HuH-7.5 (cell line): ENCODE results near the gene ZP1.
A peak's percentile ranks its signal among the peaks of the same experiment; 100 is the strongest.
"Not testable (repeated sequence)": the region's sequence is repeated elsewhere in the genome, so short reads cannot be mapped to it uniquely, and the experiment has no call there.

Experiments used
- DNase-seq: peaks from one replicate; pipeline ENCODE4 v3.0.0; 2011; ENCODE audit warnings: low spot score

The ZP1 gene, protein sequence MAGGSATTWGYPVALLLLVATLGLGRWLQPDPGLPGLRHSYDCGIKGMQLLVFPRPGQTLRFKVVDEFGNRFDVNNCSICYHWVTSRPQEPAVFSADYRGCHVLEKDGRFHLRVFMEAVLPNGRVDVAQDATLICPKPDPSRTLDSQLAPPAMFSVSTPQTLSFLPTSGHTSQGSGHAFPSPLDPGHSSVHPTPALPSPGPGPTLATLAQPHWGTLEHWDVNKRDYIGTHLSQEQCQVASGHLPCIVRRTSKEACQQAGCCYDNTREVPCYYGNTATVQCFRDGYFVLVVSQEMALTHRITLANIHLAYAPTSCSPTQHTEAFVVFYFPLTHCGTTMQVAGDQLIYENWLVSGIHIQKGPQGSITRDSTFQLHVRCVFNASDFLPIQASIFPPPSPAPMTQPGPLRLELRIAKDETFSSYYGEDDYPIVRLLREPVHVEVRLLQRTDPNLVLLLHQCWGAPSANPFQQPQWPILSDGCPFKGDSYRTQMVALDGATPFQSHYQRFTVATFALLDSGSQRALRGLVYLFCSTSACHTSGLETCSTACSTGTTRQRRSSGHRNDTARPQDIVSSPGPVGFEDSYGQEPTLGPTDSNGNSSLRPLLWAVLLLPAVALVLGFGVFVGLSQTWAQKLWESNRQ

DNA sequence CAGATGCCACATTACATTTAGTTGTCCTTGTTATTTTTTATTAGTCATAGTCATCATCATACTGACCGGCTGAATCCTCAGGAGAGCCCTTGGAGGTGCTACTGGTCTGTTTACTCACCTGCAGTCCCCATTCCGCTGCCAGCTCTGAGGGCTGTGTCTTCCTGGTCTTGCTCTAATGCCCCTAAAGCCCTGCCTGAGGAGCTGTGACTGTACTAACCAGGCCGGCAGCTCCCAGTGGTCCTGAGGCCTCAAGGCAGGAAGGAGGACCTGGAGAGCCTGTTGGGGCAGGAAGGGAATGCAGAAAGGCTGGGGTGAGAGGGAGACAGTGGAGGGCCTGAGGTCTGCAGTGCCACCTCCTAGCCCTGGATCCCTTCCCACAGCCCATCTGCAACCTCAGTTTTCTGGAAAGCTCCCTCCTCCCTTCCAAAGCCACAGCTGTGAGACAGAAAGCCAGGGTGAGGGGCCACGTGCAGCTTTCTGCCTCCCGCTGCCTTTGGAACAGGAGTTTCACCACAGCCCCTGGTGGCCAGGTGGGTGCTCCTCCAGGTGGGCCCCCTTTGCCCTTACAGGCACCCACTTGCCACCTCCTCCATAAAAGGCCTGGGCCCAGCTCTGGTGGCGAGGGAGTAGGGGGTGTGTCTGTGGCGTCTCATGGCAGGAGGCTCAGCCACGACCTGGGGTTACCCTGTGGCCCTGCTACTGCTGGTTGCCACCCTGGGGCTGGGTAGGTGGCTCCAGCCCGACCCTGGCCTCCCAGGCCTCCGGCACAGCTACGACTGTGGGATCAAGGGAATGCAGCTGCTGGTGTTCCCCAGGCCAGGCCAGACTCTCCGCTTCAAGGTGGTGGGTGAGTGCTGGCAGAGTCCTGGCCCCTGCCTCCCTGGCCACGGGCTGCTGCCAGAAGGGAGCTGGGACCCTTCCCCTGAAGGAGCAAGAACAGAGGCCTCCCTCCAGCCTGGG is at the start of gene ZP1:
TSS of gene ZP1 (plus strand) at position 632 of the 960 bp plus-strand sequence. CDS start at position 652, 20 bp downstream.
- DNase-seq = no peak

DNA sequence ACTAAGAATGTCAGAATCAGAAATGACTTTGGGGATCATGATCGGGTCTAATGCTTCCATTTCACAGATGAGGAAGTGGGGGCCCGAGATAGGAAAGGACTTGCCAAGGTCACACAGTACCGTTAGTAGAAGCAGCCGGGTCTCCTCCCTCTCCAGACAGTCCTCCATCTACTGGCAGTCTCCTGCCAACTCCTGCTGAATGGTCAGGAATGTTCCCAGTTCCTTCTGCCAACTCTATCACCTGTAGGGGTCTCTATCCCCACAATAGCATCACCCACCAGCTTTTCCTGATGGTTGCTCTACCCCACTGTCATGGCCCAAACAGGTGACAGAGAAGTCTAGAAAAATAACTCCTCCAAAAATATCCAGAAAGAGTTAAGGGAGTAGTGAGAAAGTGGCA is 49.3 kb upstream of the ZP1 start:
- DNase-seq = no peak

DNA sequence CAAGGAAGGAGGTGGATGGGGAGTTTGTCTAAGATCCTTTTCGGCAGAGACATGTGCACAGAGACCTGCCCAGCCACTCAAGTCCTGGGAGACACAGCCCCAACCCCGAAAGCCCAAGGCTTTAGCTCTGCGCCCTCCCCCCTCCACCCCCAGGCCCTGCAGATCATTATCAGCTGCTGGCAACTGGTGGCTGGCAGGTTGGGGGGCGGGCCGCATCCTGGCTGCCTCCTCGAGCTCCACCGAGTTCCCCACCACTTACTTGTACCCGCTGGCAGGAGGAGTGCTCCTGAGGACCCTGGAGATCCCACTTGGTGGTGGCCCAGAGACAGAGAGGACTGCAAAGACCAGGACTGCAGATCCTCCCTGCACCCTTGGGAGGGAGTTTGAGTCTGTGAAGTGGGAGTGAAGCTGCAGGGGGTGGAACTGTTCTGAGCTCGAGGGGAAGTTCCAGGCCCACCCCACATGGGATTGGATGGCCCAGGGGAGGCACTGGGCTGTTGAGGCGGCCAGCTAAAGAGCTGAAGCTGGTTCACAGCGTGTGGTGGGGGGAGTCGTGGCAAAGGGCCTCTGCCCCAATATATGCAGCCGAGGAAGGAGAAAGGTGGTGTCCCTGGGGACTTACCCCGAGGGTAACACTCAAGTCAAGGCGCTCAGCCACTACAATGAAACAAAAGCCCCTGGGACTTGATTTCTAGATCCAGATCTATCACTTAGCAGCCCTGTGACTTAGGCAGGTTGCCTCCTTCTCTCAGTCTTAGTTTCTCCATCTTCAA is 45.3 kb upstream of the ZP1 start:
- no peak for DNase-seq

DNA sequence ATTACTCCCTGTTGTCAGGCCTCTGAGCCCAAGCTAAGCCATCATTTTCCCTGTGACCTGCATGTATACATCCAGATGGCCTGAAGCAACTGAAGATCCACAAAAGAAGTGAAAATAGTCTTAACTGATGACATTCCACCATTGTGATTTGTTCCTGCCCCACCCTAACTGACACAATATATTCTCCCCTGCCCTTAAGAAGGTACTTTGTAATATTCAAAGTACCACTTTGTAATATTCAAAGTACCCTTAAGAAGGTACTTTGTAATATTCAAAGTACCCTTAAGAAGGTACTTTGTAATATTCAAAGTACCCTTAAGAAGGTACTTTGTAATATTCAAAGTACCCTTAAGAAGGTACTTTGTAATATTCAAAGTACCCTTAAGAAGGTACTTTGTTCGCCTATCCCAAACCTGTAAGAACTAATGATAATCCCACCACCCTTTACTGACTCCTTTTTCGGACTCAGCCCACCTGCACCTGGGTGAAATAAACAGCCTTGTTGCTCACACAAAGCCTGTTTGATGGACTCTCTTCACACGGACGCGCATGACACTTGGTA is 43.5 kb upstream of the ZP1 start:
- DNase-seq = not testable (repeated sequence)

DNA sequence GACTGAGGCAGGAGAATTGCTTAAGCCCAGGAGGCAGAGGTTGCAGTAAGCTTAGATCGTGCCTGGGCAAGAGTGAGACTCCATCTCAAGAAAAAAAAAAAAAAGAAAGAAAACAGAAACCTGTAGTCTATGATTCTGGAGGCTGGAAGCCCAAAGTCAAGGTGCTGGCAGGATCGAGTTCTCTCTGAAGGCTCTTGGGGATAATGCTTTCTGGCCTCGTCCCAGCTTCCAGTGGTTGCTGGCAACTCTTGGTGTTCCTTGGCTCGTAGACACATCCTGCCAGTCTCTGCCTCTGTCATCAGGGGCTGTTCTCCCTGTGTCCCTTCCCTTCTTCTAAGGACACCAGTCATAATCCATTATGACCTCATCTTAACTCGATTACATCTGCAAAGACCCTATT is 42.2 kb upstream of the ZP1 start:
- DNase-seq = no peak

DNA sequence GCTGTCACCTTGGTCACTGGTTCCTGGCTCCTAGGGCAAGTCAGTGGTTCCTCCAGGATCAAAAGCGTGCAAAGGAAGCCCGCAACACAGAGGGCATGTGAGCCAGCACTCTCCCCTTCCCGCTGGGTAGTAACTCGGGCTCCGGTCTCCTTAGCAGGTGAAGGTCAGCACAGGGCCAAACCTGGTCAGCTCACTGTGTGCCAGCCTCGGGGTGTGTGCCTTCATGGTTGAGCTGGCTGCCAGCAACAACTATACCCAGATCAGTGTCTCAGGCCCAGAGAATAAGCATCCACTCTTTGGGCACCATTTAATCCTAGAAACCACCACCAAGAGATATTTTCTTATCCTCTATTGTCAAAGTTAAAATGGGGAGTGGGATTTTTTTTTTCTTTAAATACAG is 41.6 kb upstream of the ZP1 start:
- DNase-seq = no peak

DNA sequence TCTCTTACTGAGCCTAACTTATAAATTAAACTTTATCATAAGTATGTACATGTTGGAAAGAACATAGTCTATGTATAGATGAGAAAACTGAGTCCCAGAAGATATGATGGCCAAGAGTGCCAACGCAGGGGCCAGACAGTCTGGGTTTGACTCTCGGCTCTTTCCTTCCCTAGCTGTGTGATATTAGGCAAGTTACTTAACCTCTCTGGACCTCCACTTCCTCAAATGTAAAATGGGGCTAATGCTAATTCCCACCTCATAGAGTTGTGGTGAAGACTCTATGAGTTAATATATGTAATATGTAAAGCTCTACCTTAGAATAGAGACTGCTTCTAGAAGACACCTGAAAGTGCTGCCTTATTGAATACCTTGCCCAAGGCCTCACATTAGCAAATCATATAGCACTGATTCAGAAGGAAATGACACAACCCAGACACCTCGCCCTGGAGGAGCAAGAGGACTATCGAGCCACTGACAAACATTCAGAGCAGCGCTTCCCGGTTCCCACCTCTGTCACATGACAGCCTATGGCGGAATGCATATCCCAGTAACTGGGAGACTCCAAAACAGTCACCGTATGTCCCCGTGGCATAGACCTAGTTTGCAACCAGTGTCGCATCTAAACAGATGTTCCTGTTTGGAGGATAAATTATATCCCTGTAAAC is 36.7 kb upstream of the ZP1 start:
- no peak for DNase-seq

DNA sequence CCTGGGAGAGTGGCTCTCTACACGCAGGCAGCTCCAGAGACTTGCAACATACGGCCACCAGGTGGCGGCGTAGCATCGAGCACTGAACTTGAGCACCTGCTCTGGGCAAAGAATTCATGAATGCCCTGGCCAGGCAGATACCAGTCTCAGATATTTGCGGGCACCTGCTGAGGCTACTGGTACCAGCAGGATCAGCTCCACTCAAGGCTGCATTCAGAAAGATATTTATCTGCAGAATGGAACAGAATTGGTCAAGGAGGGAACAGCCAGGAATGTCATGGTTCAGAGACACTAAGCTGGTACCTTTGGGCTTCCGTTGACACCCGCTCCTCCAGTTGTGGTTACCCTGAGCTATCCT is 36.2 kb upstream of the ZP1 start:
- peak; percentile 95 for DNase-seq

DNA sequence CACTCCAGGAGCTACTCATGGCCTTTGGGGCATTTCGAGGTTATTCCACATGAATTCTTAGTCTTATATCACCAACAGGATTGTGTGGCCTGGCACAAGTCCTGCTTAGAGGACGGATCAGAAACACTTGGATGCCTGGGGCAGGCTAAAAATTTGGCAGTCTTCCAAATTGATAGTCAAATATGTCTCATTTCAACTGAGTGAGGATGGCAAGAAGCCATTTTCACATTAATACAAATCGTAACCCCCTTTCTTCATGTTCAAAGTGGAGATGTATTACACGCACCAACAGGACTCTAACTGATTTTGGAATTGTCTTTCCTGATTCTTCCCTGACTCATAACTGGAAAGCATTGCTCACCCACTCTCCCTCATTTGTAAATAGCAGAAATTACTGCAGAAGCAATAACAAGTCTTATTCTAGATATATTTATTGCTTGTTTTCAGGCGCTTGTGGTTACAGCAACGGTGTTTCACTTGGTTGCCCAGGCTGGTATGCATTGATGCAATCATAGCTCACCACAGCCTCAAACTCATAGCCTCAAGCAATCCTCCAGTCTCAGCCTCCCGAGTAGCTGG is 35.8 kb upstream of the ZP1 start:
- DNase-seq = no peak

DNA sequence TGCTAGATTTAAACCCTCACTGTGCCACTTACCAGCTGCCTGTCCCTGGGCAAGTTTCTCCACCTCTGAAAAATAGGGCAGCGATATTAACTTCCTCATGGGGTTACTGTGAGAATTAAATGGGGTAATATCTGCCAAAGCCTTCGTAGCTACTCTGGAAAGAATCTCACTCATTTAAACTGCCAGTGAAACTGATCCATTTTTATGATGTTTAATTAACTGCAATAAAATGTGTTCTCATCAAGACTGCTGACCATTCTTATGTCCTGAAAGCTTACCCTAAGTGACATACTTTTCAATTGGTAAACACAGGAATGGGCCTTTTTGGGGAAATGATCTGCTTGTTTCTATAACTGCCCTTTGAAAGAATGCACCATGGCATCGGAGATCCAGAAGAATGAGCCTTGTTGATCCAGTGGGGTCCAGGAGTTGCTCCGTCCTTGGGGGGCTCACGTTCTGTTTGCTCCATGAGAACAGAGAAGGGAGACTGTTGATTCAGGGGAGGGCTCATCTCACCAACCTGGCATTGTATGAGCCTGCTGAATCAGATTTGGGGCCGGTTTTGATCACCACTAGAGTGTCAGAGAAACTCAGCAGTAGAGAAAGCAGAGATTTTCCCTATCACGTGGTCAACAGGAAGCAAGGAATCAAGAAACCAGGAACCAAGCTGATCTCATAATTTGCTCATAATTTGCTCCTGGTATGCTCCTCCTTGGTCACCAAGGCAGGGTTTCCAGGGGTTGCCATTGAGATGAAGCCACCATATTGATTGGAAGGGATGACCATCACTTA is 32.4 kb upstream of the ZP1 start:
- no peak for DNase-seq

DNA sequence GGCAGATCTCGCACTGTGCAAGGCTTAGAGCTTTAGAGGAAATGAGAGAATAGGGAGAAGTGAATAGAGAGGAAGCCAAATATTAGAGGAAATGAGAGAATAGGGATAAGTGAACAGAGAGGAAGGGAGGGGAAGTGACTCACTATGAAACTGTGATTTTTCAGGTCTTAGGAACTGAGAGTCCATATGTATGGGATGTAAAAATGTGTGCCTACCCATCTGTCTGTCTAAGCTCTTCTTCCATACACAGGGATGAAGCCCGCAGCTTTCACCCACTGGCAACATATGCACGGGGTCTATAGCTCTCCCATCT is 31.9 kb upstream of the ZP1 start:
- DNase-seq = no peak

DNA sequence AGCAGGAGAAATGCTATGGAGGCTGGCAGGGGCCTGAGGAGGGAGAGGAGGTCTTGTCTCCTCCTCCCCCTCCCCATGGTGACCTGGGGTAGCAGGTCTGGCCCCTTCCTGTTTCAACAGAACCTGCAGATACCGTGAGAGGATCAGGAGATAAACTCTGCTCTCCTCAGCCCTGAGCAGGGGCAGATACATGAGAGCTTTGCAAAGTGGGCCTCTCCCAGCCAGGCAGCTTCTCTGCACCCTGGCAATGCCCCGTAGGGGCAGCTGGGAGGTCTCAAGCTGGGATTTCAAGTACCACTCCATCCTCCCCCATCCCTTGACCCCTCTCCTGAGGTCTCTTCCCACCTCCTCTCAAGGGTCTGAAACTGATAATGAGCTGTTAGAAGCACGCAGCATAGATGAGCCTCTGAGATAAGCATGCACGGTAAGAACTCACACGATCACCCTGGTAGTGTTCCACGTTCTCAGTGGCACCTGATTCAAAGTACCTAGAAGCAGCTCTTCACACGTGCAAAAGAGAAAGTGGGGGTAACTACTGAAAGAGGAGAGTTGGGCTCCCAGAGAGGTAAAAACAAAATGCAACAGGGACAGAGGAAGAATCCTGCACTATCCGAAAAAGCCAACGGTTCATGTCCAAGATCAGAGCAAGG is 30.4 kb upstream of the ZP1 start:
- DNase-seq = no peak

DNA sequence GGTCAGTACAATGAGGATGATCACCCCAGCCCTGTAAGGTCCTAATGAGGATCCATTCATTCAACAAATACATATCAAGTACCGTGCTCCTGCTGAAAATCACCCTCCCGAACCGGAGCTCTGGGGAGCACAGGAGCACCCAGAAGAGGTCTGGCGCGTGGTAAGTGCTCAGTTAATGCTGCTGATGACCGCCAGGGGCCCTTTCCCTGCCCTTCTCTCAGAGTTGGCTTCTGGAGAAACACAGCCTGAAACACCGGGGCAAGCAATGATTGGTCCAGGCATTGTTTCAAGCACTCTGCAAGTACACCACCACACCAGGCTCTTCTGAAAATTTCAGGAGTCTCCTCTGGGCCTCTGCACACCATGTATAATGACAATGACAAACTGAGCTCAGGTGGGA is 29.2 kb upstream of the ZP1 start:
- peak; percentile 75 for DNase-seq

DNA sequence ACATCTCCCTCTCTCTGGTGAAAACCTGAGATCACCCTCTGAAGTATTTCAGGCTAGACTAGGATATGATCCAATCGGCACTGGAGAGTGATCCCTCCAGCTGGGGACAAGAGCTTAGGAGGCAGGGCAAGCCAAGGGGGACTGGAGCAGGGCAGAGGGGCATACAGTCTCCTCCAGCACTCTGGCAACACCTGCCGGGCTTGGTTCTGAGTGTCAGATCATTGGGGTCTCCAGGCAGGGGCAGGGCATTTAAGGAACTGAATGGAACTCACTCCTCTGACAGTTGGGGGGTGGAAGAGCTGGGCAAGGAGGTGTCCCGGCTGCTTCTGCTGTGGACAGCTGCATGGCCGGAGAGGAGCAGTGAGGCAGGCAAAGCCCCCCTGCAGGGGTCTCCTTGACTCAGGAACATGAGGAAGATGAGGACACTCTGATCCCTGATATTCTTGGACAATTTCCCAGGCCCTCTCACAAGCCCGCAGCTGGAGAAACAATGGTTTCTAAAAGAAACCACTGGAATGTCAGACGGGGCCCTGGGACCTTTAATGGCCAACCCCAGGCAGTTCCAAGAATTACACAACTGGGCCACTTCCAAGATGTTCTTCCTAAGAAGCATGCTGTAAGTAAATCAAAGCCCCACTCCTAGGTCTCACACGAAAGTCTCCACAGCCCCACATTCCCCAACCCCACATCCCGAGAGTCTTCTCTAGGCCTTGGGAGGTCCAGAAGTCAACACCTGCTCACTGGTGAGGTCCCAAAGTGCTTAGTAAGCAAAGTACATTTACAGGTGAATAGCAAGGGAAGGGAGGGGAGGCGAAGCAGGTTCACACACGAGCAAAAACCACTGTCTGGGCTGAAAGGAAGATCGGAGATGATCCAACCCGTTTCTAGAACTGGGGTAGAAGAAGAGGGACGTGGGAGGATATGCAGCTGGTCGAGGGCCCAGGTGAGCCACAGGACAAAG is 26.6 kb upstream of the ZP1 start:
- no peak for DNase-seq

DNA sequence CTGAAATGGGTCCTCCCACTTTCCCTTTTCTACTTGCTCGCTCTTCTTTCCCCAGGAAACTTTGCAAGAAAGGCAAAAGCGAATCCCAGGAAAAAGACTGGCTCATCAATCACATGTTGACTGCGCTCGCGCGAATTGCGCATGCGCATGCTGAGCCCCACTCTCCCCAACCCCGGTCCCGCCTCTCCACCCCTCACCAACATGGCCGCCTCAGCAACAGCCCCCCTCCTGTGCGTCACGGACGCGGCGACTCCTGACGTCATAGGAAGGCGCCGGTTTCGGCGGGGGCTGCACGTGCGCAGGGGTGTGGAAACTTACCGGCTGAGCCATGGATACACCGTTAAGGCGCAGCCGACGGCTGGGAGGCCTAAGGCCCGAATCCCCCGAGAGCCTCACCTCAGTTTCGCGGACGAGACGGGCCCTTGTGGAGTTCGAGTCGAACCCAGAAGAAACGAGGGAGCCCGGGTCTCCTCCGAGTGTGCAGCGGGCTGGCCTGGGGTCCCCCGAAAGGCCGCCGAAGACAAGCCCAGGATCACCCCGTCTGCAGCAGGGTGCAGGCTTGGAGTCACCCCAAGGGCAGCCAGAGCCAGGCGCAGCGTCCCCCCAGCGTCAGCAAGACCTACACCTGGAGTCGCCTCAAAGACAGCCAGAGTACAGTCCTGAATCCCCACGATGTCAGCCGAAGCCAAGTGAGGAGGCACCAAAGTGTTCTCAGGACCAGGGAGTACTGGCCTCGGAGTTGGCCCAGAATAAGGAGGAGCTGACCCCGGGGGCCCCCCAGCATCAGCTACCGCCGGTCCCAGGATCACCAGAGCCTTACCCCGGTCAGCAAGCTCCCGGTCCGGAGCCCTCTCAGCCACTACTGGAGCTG is 25.3 kb upstream of the ZP1 start, which contains the start of gene CCDC86:
TSS of gene CCDC86 (plus strand) at position 317 of the 871 bp plus-strand sequence. CDS start at position 329, 12 bp downstream.
- DNase-seq = peak; percentile 100

DNA sequence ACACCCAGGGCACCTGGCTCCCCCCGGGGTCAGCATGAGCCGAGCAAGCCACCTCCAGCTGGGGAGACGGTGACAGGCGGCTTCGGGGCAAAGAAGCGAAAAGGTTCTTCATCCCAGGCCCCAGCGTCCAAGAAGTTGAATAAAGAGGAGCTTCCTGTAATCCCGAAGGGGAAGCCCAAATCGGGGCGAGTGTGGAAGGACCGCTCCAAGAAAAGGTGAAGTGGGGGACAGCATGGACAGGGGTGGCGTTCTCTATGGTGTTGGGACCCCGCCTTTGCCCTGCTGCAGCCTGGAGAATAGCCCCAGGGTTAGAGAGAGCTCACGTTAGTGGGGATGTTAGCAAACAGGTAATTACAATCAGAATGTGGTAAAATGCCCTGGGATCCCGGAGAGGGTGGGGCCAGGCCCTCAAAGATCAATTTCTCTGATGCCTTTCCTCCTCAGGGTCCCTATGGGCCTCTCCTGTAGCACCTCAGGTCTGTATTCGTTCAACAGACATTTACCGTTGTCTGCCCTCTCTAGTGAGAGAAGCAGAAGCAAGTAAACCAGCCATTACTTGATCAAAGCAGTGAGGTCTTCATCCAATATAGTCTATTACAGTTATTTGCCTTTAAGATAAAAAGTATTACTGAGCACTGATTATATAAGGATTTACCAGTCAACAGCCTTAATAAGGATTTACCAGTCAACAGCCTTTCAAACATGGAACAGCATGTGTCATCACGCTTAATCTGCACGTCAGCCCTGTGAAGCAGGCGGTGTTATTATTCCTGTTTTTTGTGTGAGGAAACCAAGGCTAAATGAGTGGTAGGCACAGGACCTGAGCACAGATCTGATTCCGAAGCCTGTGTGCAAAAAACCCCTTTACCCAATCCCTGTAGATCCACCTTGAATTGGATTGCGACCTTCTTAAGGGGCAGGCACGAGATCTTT is 24.4 kb upstream of the ZP1 start:
- no peak for DNase-seq
